ENCODE results near the gene GADD45B. TPM values are rescaled to one million over a fixed set of nuclear protein-coding genes. Genes with fewer than 3 reads are reported as not detected.
"Not testable (repeated sequence)": the region's sequence is repeated elsewhere in the genome, so short reads cannot be mapped to it uniquely, and the experiment has no call there.

GADD45B gene
- total RNA-seq, 2 experiments from 2014 or later, result 31.2 to 39.2 TPM

DNA sequence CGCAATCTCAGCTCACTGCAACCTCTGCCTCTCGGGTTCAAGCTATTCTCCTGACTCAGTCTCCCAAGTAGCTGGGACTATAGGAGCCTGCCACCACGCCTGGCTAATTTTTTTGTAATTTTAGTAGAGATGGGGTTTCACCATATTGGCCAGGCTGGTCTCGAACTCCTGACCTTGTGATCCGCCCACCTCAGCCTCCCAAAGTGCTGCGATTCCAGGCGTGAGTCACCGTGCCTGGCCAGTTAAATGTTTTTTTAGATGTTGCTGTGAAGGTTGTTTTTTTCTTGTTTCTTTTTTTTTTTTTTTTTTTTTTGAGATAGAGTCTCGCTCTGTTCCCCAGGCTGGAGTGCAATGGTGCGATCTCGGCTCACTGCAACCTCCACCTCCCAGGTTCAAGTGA, 42.9 kb downstream of the GADD45B start:
- CTCF ChIA-PET, result interaction anchor here (0.9 kb wide), 1 partner anchor 10 kb away, joined by 3 read pairs; no protein-coding TSS in a partner anchor
- H3K9me3 Mint-ChIP-seq; POLR2A ChIA-PET; H3K36me3 Mint-ChIP-seq (ENCODE audit: low read depth); H3K4me1 Mint-ChIP-seq; H3K27ac Mint-ChIP-seq; H3K4me3 Mint-ChIP-seq; DNase-seq; H3K27me3 Mint-ChIP-seq: not testable (repeated sequence)

DNA sequence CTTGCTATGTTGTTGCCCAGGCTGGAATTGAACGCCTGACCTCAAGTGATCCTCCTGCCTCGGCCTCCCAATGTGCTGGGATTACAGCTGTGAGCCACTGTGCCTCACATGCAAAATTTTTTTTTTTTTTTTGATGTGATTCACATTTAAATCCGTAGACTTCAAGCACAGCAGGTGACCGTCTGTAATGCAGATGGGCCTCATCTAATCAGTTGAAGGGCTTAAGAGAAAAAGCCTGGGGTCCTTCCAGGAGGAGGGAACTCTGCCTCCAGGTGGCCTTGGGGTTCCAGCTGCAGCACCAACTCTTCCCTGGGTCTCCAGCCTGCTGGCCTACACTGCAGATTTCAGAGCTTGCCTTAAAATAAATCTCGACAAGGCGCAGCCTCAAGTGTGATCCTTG, 43.6 kb downstream of the GADD45B start:
- H3K9me3 Mint-ChIP-seq, result no peaks in the 10 kb centered on the region
- H3K27ac Mint-ChIP-seq, result no peak overlapping the region
- H3K4me1 Mint-ChIP-seq, result peaks cover 8% of the 10 kb centered on the region
- H3K27me3 Mint-ChIP-seq, result no peaks in the 10 kb centered on the region
- no peaks in the 10 kb centered on the region for H3K36me3 Mint-ChIP-seq (ENCODE audit: low read depth)
- ChIA-PET CTCF (no interaction called here), POLR2A (no interaction called here)
- H3K4me3 Mint-ChIP-seq, result no peak overlapping the region
- no peak for DNase-seq

DNA sequence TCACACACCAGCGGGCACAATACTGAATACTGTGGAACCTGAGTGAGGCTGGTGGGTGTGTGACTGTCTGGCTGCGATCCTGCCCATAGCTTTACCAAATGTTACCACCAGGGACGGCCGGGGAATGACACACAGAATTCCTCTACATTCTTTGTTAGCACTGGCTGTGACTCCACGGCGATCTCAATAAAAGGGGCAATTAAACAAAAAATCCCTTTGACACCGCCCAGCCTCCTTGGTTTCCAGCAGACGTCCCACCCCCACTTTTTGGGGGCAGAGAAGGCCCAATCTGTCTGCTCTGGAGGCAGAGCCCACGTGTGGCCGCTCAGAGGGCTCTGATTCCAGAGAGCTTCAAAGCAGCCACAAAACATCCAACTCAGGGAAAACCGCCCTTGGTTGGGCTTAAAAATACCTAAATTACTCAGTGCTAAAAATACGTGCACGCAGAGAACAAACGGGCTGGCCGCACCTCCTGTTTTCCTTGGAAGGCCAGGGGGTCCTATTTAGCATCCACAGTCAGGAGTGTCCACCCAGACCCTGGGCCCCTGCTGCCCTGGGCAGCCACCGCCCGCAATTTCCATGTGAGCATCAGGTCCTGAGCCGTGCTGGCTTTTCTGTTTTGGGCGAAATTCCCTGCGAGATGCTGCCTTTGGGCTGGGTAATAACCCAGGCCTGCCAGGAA, 47.8 kb downstream of the GADD45B start:
- Mint-ChIP-seq H3K4me1 (no peaks in the 10 kb centered on the region), H3K9me3 (no peaks in the 10 kb centered on the region), H3K27ac (no peak overlapping the region), H3K4me3 (no peak overlapping the region), H3K36me3 (ENCODE audit: low read depth) (no peaks in the 10 kb centered on the region), H3K27me3 (no peaks in the 10 kb centered on the region)
- POLR2A ChIA-PET, result no interaction called here
- CTCF ChIA-PET, result interaction anchor here (1.8 kb wide), 1 partner anchor 21 kb away, joined by 4 read pairs; no protein-coding TSS in a partner anchor
- no peak for DNase-seq

DNA sequence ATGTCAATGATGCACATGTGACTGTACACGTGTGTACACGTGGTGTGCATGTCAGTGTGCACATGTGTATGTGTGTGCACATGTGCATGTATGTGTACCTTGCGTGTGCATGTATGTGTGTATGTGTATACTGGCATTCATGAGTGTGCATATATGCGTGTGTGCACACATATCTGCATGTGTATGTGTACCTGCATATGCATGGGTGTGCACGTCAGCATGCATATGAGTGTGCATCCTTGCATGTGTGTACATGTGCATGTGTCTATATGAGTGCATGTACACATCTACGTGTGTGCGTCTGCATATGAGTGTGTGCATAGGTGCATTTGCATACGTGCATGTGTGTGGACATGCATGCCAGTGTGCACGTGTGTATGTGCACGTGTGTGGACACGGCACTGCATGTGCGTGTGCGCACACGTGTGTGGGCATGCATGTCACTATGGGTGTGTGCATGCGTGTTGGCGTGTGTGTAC, 48.5 kb downstream of the GADD45B start:
- ChIA-PET CTCF (no interaction called here), POLR2A (no interaction called here)
- Mint-ChIP-seq H3K27me3 (no peaks in the 10 kb centered on the region), H3K36me3 (ENCODE audit: low read depth) (no peaks in the 10 kb centered on the region), H3K4me1 (no peaks in the 10 kb centered on the region), H3K4me3 (no peak overlapping the region), H3K27ac (no peak overlapping the region), H3K9me3 (no peaks in the 10 kb centered on the region)
- no peak for DNase-seq

DNA sequence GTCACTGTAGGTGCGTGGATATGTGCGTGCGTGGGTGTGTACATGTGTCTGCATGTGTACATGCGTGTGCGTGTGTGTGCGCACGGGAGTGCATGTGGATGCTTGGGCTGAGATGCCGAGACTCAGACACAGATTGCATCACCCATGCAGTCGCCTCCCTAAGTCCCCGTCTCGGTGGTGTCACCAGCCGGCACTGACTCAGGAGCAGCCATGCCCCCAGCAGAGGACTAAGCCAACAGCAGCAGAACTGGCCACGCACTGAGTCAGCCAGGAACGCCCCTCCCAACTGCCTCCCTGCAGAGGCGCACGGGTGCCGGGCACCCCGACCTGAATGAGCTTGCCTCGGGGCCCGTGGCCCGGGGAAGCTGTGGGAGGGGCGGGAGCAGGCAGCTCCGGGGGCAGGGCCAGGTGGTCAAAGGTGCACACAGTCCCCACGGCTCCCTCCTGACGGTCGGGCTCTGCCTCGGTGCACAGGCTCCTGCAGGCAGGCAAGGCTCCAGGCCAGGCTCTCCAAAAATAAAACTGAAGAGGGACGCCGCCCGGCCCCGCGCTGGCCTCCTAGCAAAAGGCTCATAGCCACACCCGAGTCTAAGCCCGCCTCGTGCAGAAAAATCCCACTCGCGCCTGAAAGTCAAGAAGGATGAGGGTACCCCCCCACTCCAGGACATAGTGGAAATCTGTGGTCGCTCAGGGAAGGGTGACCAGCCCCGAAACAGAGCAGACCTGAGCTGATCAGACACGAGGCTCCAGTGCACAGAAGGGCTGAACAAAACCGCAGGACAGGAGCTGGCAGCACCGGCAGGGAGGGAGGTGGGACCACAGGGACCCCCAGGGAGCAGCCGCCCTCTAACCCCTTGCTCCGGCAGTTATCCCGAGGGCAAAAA, 49.2 kb downstream of the GADD45B start:
- Mint-ChIP-seq H3K36me3 (ENCODE audit: low read depth) (no peaks in the 10 kb centered on the region), H3K4me1 (no peaks in the 10 kb centered on the region), H3K4me3 (no peak overlapping the region), H3K9me3 (no peaks in the 10 kb centered on the region), H3K27me3 (no peaks in the 10 kb centered on the region), H3K27ac (no peak overlapping the region)
- DNase-seq, result no peak
- ChIA-PET POLR2A (no interaction called here), CTCF (interaction anchor here (0.5 kb wide), 1 partner anchor 75 kb away, joined by 3 read pairs; no protein-coding TSS in a partner anchor)

DNA sequence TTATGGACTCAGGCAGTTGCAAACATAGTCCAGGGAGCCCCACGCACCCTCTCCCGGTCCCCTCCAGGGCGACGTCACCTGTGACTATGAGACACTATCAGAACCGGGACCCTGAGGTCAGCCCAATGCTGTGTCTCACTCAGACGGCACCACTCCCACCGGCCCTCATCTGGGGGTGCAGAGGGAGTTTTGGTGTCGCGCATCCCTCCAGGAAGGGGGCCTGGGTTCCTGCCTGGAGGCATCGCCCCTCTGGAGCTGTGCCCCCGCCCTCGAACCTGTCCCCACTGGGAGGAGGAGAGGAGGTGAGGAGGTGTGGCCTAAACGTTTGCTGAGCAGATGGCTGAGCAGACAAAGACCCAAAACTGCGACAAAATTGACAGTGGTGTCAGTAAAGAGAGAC, 51.2 kb downstream of the GADD45B start:
- POLR2A ChIA-PET, result no interaction called here
- Mint-ChIP-seq H3K9me3 (peaks cover 1% of the 10 kb centered on the region), H3K27ac (no peak overlapping the region), H3K4me1 (peaks cover 1% of the 10 kb centered on the region), H3K36me3 (ENCODE audit: low read depth) (no peaks in the 10 kb centered on the region), H3K27me3 (peaks cover 1% of the 10 kb centered on the region), H3K4me3 (no peak overlapping the region)
- CTCF ChIA-PET, result no interaction called here
- DNase-seq, result no peak

DNA sequence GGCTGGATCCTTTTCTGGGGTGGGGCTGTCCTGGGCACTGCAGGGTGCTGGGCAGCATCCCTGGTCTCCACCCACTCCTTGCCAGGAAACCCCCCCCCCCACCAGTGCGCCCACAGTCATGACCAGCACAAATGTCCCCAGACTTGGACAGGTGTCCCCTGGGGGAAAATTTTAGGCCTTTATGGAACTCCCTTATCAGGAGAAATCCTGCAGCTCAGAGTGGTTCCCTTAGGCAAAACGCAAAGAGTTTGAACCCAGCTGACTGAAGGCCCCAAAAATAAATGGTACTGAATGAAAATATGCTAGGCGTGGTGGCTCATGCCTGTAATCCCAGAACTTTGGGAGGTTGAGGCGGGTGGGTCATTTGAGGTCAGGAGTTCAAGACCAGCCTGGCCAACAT, 51.8 kb downstream of the GADD45B start:
- H3K27me3 Mint-ChIP-seq, result peaks cover 3% of the 10 kb centered on the region
- H3K4me3 Mint-ChIP-seq, result no peak overlapping the region
- peaks cover 6% of the 10 kb centered on the region for H3K4me1 Mint-ChIP-seq
- CTCF ChIA-PET, result interaction anchor here (0.7 kb wide), 1 partner anchor 211 kb away, joined by 3 read pairs; no protein-coding TSS in a partner anchor
- H3K27ac Mint-ChIP-seq, result no peak overlapping the region
- H3K36me3 Mint-ChIP-seq (ENCODE audit: low read depth), result no peaks in the 10 kb centered on the region
- peaks cover 3% of the 10 kb centered on the region for H3K9me3 Mint-ChIP-seq
- no peak for DNase-seq
- POLR2A ChIA-PET, result no interaction called here

Small RNAs within 50 kb of the gene (microRNA-seq; reads per million reads assigned to microRNA genes)
- gene MIR7108 (ENCODE audit: borderline microRNAs expressed, borderline replicate concordance), result 1.3 reads per million

Other genes with a start within 250 kb of the GADD45B start
- gene PLEKHJ1, start 239.8 kb upstream of the GADD45B start, total RNA-seq, result 10 to 100 TPM; 56.2 to 71.9 TPM
- 100 to 1,000 TPM; 142 to 151 TPM for gene SF3A2, start 239.3 kb upstream of the GADD45B start, total RNA-seq
- gene AMH, start 226.8 kb upstream of the GADD45B start, total RNA-seq, result 1 to 10 TPM; 5.2 to 9.2 TPM
- under 1 TPM in 1 of 2 experiments, not detected in 1; 0.27 TPM for gene JSRP1, start 219.7 kb upstream of the GADD45B start, total RNA-seq
- gene PEAK3, start 194.0 kb upstream of the GADD45B start, total RNA-seq, result under 1 TPM; 0.17 to 0.25 TPM
- under 1 TPM; 0.35 to 0.44 TPM for gene LINGO3, start 168.0 kb upstream of the GADD45B start, total RNA-seq
- gene LSM7, start 147.5 kb upstream of the GADD45B start, total RNA-seq, result 100 to 1,000 TPM; 105 to 114 TPM
- gene SPPL2B, start 147.4 kb upstream of the GADD45B start, total RNA-seq, result 10 to 100 TPM; 69.9 to 96.6 TPM
- gene TMPRSS9, start 115.9 kb upstream of the GADD45B start, total RNA-seq, result not detected
- gene TIMM13, start 48.5 kb upstream of the GADD45B start, total RNA-seq, result 10 to 100 TPM; 49.0 to 66.4 TPM
- gene LMNB2, start 19.2 kb upstream of the GADD45B start, total RNA-seq, result 100 to 1,000 TPM; 101 to 113 TPM
- 1 to 10 TPM; 1.1 to 1.2 TPM for gene GNG7, start 226.6 kb downstream of the GADD45B start, total RNA-seq
- gene DIRAS1, start 245.2 kb downstream of the GADD45B start, total RNA-seq, result not detected